H1 (cell line): ENCODE measurements around the gene ZNF398. TPM values are rescaled to one million over a fixed set of nuclear protein-coding genes. Genes with fewer than 3 reads are reported as not detected.

Experiments
- BCL11A ChIP-seq, 2 experiments: IDR thresholded peaks; one replicate each; pipeline ENCODE4 v1.6.1; 2011; ENCODE audit warnings: low read depth in 2 of 2, low read length in 2 of 2, mild to moderate bottlenecking in 2 of 2
- CREB1 ChIP-seq: IDR thresholded peaks from 2 replicates; pipeline ENCODE4 v1.6.1; 2012; ENCODE audit warnings: inconsistent platforms
- JUN ChIP-seq: IDR thresholded peaks from 2 replicates; pipeline ENCODE4 v1.6.1; 2011; ENCODE audit warnings: low read depth, mild to moderate bottlenecking, improper control_type of control experiment, low read length
- polyA plus RNA-seq, 7 experiments: library from polyadenylated mRNA; depleted of rRNA in 3 of 7; stranded (reverse) in 5 of 7; unstranded in 2 of 7; fragments of >200 nt in 5 of 7; fragments of 200-250 nt in 2 of 7; gene quantifications; 1 replicate in 5 of 7; 2 replicates in 1 of 7; 4 replicates in 1 of 7; pipeline versions ENCODE4 v1.2.1 to v1.2.3, GENCODE V29; 2011 to 2013; ENCODE audit warnings: missing spikeins in 2 of 7, mixed read lengths in 2 of 7
- total RNA-seq: library from RNA; stranded (reverse); fragmentation: NEBNext Ultra II Directional; extraction: Animal tissue kit (Norgen Biotek cat#: 25700); gene quantifications from 2 replicates; pipeline ENCODE4 v1.2.1, GENCODE V29; 2021
- TF ChIP-seq, protein P1 (sequence below): IDR thresholded peaks from 2 replicates; pipeline ENCODE4 v1.6.1; 2012; ENCODE audit warnings: low read length, inconsistent platforms
- TF ChIP-seq, protein P2 (sequence below), 3 experiments: IDR thresholded peaks; 1 replicate in 2 of 3; 2 replicates in 1 of 3; pipeline versions ENCODE4 v1.5.1 to v1.6.1; 2011; ENCODE audit warnings: low read length in 3 of 3, mild to moderate bottlenecking in 3 of 3, inconsistent platforms in 2 of 3, low read depth in 1 of 3, moderate library complexity in 1 of 3; ENCODE audit not compliant: insufficient read depth in 1 of 3; ENCODE audit errors: control extremely low read depth in 1 of 3

The ZNF398 gene
- total and polyA plus RNA-seq, 2 of the 8 experiments (the other 6 are each of a cell fraction or from before 2014, with no cell fraction given): 52.7 to 63.5 TPM

DNA sequence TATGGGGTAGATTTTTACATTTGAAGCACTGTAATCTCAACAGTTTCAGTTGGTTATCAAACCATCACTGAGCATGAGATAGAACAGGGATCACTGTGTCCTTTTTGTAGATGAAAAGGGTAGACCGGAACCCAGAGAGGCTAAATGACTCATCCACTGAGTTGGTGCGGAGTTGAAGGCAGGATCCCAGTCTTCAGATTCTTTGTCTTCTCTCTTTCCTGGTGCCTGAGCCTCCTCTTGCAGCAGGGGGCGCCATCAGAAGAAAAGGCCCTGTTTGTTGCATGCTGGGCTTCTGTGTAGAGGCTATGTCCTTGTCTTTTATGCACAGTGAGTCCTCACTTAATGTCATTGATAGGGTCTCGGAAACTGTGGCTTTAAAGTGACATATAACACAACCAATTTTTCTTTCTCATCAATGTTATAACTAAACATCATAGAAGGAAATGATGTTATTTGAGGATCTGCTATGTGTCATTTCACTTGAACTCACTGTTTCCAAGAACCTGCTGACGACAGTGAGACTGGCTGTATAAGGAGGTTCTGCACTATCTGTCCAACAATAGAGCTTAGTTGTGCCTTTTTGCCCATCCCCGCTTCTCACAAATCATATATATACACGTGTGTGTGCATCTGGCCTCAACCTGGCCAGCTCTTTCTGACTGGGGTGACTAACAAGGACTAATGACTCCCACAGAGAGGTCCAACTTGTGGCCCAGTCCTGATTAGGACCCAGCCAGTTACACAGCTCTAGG is 62.4 kb downstream of the ZNF398 start (continued):
- TF ChIP-seq, protein P1, sequence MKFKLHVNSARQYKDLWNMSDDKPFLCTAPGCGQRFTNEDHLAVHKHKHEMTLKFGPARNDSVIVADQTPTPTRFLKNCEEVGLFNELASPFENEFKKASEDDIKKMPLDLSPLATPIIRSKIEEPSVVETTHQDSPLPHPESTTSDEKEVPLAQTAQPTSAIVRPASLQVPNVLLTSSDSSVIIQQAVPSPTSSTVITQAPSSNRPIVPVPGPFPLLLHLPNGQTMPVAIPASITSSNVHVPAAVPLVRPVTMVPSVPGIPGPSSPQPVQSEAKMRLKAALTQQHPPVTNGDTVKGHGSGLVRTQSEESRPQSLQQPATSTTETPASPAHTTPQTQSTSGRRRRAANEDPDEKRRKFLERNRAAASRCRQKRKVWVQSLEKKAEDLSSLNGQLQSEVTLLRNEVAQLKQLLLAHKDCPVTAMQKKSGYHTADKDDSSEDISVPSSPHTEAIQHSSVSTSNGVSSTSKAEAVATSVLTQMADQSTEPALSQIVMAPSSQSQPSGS: 0 out of 2 replicates have a peak, but pooled peaks have one; percentile 23
- TF ChIP-seq BCL11A (IDR thresholded peaks at IDR 0.05; ENCODE audit: low read depth in 2 of 2, low read length in 2 of 2) (no peak), JUN (peak; percentile 19; the same call in 1 of the 2 replicates), CREB1 (no peak)
- TF ChIP-seq, protein P2, sequence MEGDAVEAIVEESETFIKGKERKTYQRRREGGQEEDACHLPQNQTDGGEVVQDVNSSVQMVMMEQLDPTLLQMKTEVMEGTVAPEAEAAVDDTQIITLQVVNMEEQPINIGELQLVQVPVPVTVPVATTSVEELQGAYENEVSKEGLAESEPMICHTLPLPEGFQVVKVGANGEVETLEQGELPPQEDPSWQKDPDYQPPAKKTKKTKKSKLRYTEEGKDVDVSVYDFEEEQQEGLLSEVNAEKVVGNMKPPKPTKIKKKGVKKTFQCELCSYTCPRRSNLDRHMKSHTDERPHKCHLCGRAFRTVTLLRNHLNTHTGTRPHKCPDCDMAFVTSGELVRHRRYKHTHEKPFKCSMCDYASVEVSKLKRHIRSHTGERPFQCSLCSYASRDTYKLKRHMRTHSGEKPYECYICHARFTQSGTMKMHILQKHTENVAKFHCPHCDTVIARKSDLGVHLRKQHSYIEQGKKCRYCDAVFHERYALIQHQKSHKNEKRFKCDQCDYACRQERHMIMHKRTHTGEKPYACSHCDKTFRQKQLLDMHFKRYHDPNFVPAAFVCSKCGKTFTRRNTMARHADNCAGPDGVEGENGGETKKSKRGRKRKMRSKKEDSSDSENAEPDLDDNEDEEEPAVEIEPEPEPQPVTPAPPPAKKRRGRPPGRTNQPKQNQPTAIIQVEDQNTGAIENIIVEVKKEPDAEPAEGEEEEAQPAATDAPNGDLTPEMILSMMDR (IDR thresholded peaks at IDR 0.05; ENCODE audit: control extremely low read depth in 1 of 3, insufficient read depth in 1 of 3, low read depth in 1 of 3, low read length in 3 of 3): peak; percentile 58 to 84 (median 71)
